HG02852 (cell line): Measurements from ENCODE around the gene BCAR3.

Experiments used
- ATAC-seq: cut with Tn5 transposase; IDR thresholded peaks from one replicate; pipeline ENCODE4 v1.9.1; 2021; ENCODE audit warnings: mild to moderate bottlenecking, moderate library complexity; ENCODE audit not compliant: unreplicated experiment

BCAR3 gene

GRCh38 chr1:93681101-93681988, at the start of gene BCAR3:
BCAR3 (minus strand) TSS chr1:93681837; CDS start chr1:93674930, 6,907 bp downstream.
- ATAC-seq, result peak; percentile 72

- no peak for ATAC-seq
These were observed 49.0 kb upstream of the BCAR3 start for GRCh38 chr1:93730621-93731020.

- peak; percentile 16 for ATAC-seq
These were observed 48.3 kb upstream of the BCAR3 start for GRCh38 chr1:93729906-93730305.

GRCh38 chr1:93729502-93729901, 47.9 kb upstream of the BCAR3 start:
- ATAC-seq, result peak; percentile 68

GRCh38 chr1:93728480-93729131, 47.0 kb upstream of the BCAR3 start:
- no peak for ATAC-seq

- no peak for ATAC-seq
These were observed 42.2 kb upstream of the BCAR3 start for GRCh38 chr1:93723733-93724270.

GRCh38 chr1:93723110-93723509, 41.5 kb upstream of the BCAR3 start:
- no peak for ATAC-seq

- no peak for ATAC-seq
These were observed 40.7 kb upstream of the BCAR3 start for GRCh38 chr1:93722081-93723031.

GRCh38 chr1:93720956-93721626, 39.5 kb upstream of the BCAR3 start:
- ATAC-seq, result no peak

- no peak for ATAC-seq
These were observed 36.0 kb upstream of the BCAR3 start for GRCh38 chr1:93717640-93718039.

- ATAC-seq, result no peak
These were observed 35.3 kb upstream of the BCAR3 start for GRCh38 chr1:93716941-93717368.

GRCh38 chr1:93716163-93716562, 34.5 kb upstream of the BCAR3 start:
- no peak for ATAC-seq

- no peak for ATAC-seq
These were observed 34.0 kb upstream of the BCAR3 start for GRCh38 chr1:93715529-93716126.

- ATAC-seq, result no peak
These were observed 32.7 kb upstream of the BCAR3 start for GRCh38 chr1:93714356-93714755.

- ATAC-seq, result no peak
These were observed 31.7 kb upstream of the BCAR3 start for GRCh38 chr1:93713341-93713740.

GRCh38 chr1:93712741-93713140, 31.1 kb upstream of the BCAR3 start:
- ATAC-seq, result no peak

- no peak for ATAC-seq
These were observed 29.1 kb upstream of the BCAR3 start for GRCh38 chr1:93710499-93711453.

- no peak for ATAC-seq
These were observed 27.3 kb upstream of the BCAR3 start for GRCh38 chr1:93708734-93709481.
